Activated CD8-positive, alpha-beta memory T cell treated with anti-CD3 and anti-CD28 coated beads, Interleukin-2, amount 10 ng/mL, durations not matched to agents 7 days and 5 days (primary cell): ENCODE measurements around the gene HNRNPUL2. TPM values are rescaled to one million over a fixed set of nuclear protein-coding genes. Genes with fewer than 3 reads are reported as not detected.
A peak's percentile ranks its signal among the peaks of the same experiment; 100 is the strongest.
"Not testable (repeated sequence)": the region's sequence is repeated elsewhere in the genome, so short reads cannot be mapped to it uniquely, and the experiment has no call there.

Source experiments
- ATAC-seq: fragments of 150-1000 bp; cut with Tn5 transposase; one replicate; pipeline ENCODE4 v1.10.0; 2021; ENCODE audit warnings: moderate library complexity
- CTCF ChIA-PET: fragments of 350-600 bp; sonication (Branson Sonifier 250); formaldehyde crosslinking; loops from one replicate; lab custom pipeline; 2021; ENCODE audit warnings: antibody characterized with exemption; lab: Charles Lee
- DNase-seq: peaks from one replicate; pipeline ENCODE4 v3.0.0-alpha.2; 2020
- H3K27ac Mint-ChIP-seq: one replicate; pipeline ENCODE4 v1.8.0; 2021; ENCODE audit warnings: mild to moderate bottlenecking, mixed read lengths
- H3K27me3 Mint-ChIP-seq: one replicate; pipeline ENCODE4 v1.8.0; 2021; ENCODE audit warnings: mixed read lengths
- H3K36me3 Mint-ChIP-seq: one replicate; pipeline ENCODE4 v1.8.0; 2021; ENCODE audit warnings: mild to moderate bottlenecking, mixed read lengths
- H3K4me1 Mint-ChIP-seq: one replicate; pipeline ENCODE4 v1.8.0; 2021; ENCODE audit warnings: mixed read lengths
- H3K4me3 Mint-ChIP-seq: one replicate; pipeline ENCODE4 v1.8.0; 2021; ENCODE audit warnings: mild to moderate bottlenecking, moderate library complexity, mixed read lengths
- H3K9me3 Mint-ChIP-seq: one replicate; pipeline ENCODE4 v1.8.0; 2022; ENCODE audit warnings: low read depth, mixed read lengths
- total RNA-seq, 2 experiments: library from RNA; stranded (reverse); gene quantifications; one replicate each; pipeline ENCODE4 v1.2.3, GENCODE V29; 2021

The HNRNPUL2 gene
- total RNA-seq, 2 experiments from 2014 or later = 61.6 to 66.6 TPM

DNA sequence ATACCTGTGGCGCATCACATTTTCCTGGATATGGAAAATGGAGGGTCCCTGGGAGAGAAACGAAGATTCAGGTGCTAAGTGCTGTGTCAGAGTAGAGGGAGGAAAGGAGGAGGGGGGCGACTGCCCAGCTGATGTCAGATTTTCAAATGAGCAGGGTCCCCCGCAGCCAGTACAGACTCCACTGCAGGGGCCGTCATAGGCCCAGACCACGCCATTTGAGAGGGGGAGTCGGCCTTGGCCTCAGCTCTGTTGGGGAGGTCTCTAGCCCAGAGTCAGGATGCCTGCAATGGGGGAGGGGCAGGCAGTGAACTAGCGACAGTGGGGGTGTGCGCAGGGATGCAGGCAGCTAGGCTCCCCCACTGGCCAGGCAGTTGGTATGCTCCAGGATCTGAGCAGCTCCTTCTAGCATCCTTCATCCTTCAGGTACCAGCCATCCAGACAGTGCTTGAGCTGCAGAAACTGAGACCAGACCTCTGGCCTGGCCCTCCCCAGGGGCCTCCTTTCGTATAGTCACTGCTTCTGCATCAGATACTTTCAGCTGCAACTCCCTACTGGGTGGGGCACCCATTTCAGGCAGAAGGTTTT, 19.9 kb downstream of the HNRNPUL2 start, which contains the start of the genes BSCL2 and GNG3:
Gene BSCL2 (minus strand): TSS at position 148 of the 585 bp plus-strand sequence. CDS start 229 bp downstream, outside the sequence.
Gene GNG3 (plus strand): TSS at position 400 of the 585 bp plus-strand sequence. CDS start 620 bp downstream, outside the sequence.
- ATAC-seq (no peak), DNase-seq (peak; percentile 44)
- H3K27me3 Mint-ChIP-seq = no peaks in the 10 kb centered on the region
- H3K4me3 Mint-ChIP-seq = peak within 1 kb of the TSS; percentile 94
- H3K9me3 Mint-ChIP-seq = no peaks in the 10 kb centered on the region
- H3K27ac Mint-ChIP-seq = peak within 1 kb of the TSS; percentile 99
- H3K36me3 Mint-ChIP-seq = peaks cover 18% of the 10 kb centered on the region
- CTCF ChIA-PET = interaction anchor here (0.9 to 1.8 kb wide), 8 partner anchors 8 to 95 kb away, joined by 3 to 10 read pairs (median 3); partner anchors contain the start of genes EML3, TMEM179B and ZBTB3
- H3K4me1 Mint-ChIP-seq = peaks cover 55% of the 10 kb centered on the region

DNA sequence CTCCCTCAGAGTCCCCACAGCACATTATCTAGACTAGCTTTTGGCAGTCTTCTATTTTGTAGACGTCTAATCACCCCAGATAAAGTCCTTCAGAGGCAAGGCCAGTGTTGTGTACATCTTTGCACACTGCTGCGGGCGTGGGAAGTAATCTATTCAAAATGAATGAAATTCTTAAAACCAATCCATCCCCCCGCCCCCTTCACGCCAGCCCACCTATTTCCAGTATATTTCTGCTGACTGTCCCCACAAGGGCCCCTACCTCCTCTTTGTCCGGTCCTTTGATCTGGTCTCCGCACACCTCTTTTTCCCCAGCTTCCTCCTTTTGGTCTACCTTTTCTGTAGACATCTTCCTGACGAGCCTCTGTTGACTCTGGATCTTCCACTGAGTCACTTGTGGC, 20.4 kb downstream of the HNRNPUL2 start:
- peak overlapping the region; percentile 88 for H3K4me3 Mint-ChIP-seq

DNA sequence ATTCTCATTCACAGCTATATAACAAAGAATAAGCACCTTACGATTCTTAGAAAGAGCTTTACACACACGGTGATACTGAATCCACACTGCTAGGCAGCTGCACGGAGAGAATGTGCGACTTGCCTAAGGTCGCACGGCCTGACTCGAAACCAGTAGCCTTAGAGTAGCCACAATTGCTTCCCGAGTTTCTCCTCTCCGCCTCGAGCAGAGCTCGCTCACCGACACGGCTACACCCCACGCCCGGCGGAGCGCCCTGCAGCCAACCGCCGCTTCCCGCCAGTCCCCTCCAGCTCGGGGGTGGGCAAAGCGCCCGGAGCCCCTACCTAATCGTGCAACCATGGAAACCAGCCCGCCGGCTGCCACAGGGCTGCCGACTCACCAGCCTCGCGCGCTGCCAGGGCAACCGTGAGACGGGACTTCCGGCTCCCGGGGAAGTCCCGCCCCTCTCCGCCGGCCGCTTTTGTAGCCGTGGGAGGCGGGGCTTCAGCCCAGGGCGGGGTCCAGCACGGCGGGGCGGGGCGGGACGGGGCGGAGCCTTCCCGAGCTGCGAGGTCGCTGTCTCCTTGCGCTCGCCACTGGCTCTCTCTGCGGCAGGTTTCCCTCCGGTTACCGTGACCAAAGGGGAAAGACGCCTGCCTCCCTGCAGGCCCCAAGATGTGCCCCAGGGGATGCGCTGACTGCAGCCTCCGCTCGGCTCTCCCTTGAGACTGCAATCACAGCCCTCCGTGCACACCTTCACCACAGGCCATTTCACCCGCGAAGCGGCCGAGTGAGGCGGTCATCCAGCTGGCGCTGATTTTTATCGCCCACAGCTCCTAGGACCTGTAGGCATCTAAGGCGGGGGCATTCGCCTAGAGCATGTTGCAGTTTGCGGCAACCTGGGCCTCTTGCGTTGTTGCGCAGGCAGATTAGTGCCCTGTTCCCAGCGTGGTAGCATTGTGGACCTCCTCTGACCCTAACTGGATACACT, 21.1 kb downstream of the HNRNPUL2 start:
- DNase-seq (peak; percentile 96), ATAC-seq (peak; percentile 76)
- peaks cover 20% of the 10 kb centered on the region for H3K36me3 Mint-ChIP-seq
- peak overlapping the region; percentile 74 for H3K27ac Mint-ChIP-seq
- CTCF ChIA-PET = interaction anchor here (0.6 to 6.2 kb wide), 15 partner anchors 9 to 313 kb away, joined by 3 to 44 read pairs (median 4); partner anchors contain the start of genes C11orf98, CSKMT, LRRN4CL and SLC3A2
- H3K4me3 Mint-ChIP-seq = peak overlapping the region; percentile 88
- no peaks in the 10 kb centered on the region for H3K9me3 Mint-ChIP-seq
- H3K27me3 Mint-ChIP-seq = no peaks in the 10 kb centered on the region
- peaks cover 51% of the 10 kb centered on the region for H3K4me1 Mint-ChIP-seq

More for the DNA sequence above, 20.4 kb downstream of the HNRNPUL2 start:
- no peaks in the 10 kb centered on the region for H3K27me3 Mint-ChIP-seq
- CTCF ChIA-PET = interaction anchor here (0.9 to 6.2 kb wide), 9 partner anchors 9 to 95 kb away, joined by 3 to 44 read pairs (median 4); partner anchors contain the start of genes LRRN4CL, TMEM179B and ZBTB3
- H3K9me3 Mint-ChIP-seq = no peaks in the 10 kb centered on the region
- H3K4me1 Mint-ChIP-seq = peaks cover 54% of the 10 kb centered on the region
- ATAC-seq (no peak), DNase-seq (no peak)
- H3K27ac Mint-ChIP-seq = peak overlapping the region; percentile 73
- H3K36me3 Mint-ChIP-seq = peaks cover 18% of the 10 kb centered on the region

DNA sequence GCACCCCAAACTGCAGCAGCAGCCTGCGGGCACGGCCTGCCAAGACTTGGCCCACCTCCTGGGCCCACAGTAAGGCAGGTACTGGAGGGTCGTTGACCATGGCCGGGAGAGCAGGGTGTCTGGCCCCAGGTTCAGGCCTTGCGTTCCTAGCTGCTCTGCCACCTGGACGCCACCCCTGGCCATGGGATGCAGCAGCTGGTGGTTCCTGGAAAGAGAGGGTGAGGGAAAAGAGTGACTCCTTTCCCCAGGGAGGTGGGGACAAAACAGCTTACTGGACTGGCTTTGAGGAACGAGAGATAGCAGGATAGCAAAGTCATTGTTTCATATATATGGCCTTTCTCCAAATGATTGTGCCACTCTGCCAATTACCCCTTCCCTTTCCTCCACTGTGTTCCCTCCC, 21.8 kb downstream of the HNRNPUL2 start:
- Mint-ChIP-seq H3K4me1 (peaks cover 47% of the 10 kb centered on the region), H3K4me3 (peak overlapping the region; percentile 88), H3K9me3 (no peaks in the 10 kb centered on the region), H3K36me3 (peaks cover 19% of the 10 kb centered on the region), H3K27me3 (no peaks in the 10 kb centered on the region), H3K27ac (peak overlapping the region; percentile 74)
- no peak for ATAC-seq
- CTCF ChIA-PET = interaction anchor here (0.8 to 6.2 kb wide), 10 partner anchors 10 to 312 kb away, joined by 3 to 44 read pairs (median 5); partner anchors contain the start of genes C11orf98, CSKMT, LRRN4CL and TMEM179B
- no peak for DNase-seq

DNA sequence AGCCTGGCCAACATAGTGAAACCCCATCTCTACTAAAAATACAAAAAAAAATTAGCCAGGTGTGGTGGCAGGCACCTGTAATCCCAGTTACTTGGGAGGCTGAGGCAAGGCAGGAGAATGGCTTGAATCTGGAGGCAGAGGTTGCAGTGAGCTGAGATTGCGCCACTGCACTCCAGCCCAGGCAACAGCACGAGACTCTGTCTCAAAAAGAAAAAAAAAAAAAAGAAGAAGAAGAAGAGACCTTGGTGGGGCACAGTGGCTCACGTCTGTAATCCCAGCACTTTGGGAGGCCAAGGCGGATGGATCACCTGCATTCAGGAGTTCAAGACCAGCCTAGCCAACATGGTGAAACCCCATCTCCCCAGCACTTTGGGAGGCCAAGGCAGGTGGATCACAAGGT, 23.3 kb downstream of the HNRNPUL2 start:
- not testable (repeated sequence) for ATAC-seq, DNase-seq, H3K9me3 Mint-ChIP-seq, H3K27me3 Mint-ChIP-seq, H3K27ac Mint-ChIP-seq, H3K4me3 Mint-ChIP-seq
- CTCF ChIA-PET = interaction anchor here (1.1 to 6.2 kb wide), 3 partner anchors 12 to 279 kb away, joined by 3 to 44 read pairs (median 14); partner anchors contain the start of gene LRRN4CL
- Mint-ChIP-seq H3K36me3 (peaks cover 15% of the 10 kb centered on the region), H3K4me1 (peaks cover 40% of the 10 kb centered on the region)

DNA sequence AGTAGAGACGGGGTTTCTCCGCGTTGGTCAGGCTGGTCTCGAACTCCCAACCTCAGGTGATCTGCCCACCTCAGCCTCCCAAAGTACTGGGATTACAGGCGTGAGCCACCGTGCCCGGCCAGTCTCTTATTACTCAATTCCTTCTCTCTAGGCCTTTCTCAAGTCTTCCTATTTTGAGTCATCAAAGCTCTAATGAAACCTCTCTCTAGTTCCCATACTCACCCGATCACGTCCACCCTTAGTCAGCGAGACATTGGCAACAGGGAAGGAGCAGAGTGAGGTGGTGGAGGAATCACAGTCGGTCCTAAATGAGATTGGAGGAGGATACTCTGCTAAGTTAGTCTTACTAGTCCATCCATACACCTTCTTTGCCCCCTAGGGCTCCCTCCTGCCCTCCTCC, 25.0 kb downstream of the HNRNPUL2 start:
- Mint-ChIP-seq H3K27me3 (no peaks in the 10 kb centered on the region), H3K4me1 (peaks cover 25% of the 10 kb centered on the region), H3K36me3 (peaks cover 15% of the 10 kb centered on the region), H3K4me3 (no peak overlapping the region), H3K27ac (peak overlapping the region; percentile 16), H3K9me3 (no peaks in the 10 kb centered on the region)
- ATAC-seq (no peak), DNase-seq (no peak)
- CTCF ChIA-PET = interaction anchor here (0.7 to 6.2 kb wide), 4 partner anchors 10 to 1163 kb away, joined by 3 to 44 read pairs (median 8); partner anchors contain the start of gene LRRN4CL

DNA sequence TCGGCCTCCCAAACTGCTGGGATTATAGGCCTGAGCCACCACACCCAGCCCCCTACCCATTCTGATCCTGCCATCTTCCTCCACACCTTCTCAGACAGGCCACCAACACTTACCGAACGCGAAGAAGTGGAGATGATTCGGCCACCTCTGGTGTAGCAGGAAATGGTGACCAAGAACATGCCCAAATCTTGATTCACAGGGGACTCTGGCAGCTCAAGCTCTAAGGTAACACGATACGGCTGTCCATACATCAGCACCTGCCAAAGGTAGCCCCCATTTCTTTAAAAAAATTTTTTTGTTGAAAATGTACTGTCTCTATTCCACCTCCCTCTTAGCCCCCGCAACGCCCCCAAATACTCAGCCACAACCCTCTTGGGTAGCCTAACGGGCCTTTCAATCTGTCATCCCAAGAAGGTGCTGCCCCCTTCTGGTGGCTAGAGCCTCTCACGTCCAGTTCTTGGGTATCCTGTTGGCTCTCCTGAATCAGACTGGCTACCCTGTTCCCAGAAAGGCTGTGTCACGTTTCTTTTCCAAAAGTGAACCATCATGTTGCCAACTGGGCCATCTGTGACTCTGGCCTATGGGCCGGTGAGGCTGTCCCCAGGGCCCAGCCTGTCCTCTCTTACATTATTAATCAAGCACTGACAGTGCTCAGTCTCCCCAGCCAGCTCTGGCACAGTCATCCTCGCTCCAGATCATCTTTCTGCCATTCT, 32.6 kb downstream of the HNRNPUL2 start:
- Mint-ChIP-seq H3K9me3 (no peaks in the 10 kb centered on the region), H3K27me3 (no peaks in the 10 kb centered on the region), H3K4me1 (peaks cover 5% of the 10 kb centered on the region), H3K27ac (no peak overlapping the region), H3K4me3 (no peak overlapping the region), H3K36me3 (peaks cover 6% of the 10 kb centered on the region)
- ATAC-seq = peak; percentile 88
- CTCF ChIA-PET = interaction anchor here (0.6 to 5.5 kb wide), 46 partner anchors 9 to 313 kb away, joined by 3 to 44 read pairs (median 4); partner anchors contain the start of genes BSCL2, C11orf98, CSKMT and EEF1G
- peak; percentile 85 for DNase-seq

DNA sequence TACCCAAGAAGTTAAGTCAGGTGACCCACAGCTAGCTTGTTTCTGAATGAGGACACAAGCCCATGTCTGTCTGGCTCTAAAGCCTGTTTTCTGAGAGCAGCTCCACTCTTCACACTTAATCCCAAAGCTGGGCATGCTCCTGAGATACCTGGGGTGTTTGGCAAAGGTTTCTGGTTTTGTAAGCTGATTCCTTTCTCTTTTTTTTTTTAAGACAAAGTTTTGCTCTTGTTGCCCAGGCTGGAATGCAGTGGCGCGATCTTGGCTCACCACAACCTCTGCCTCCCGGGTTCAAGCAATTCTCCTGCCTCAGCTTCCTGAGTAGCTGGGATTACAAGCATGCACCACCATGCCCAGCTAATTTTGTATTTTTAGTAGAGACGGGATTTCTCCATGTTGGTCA, 33.6 kb downstream of the HNRNPUL2 start:
- not testable (repeated sequence) for H3K36me3 Mint-ChIP-seq, H3K27me3 Mint-ChIP-seq, DNase-seq, ATAC-seq, H3K9me3 Mint-ChIP-seq, H3K27ac Mint-ChIP-seq, H3K4me3 Mint-ChIP-seq, H3K4me1 Mint-ChIP-seq
- CTCF ChIA-PET = interaction anchor here (0.6 to 5.5 kb wide), 27 partner anchors 10 to 312 kb away, joined by 3 to 44 read pairs (median 5); partner anchors contain the start of genes C11orf98, CSKMT, EML3 and HNRNPUL2

DNA sequence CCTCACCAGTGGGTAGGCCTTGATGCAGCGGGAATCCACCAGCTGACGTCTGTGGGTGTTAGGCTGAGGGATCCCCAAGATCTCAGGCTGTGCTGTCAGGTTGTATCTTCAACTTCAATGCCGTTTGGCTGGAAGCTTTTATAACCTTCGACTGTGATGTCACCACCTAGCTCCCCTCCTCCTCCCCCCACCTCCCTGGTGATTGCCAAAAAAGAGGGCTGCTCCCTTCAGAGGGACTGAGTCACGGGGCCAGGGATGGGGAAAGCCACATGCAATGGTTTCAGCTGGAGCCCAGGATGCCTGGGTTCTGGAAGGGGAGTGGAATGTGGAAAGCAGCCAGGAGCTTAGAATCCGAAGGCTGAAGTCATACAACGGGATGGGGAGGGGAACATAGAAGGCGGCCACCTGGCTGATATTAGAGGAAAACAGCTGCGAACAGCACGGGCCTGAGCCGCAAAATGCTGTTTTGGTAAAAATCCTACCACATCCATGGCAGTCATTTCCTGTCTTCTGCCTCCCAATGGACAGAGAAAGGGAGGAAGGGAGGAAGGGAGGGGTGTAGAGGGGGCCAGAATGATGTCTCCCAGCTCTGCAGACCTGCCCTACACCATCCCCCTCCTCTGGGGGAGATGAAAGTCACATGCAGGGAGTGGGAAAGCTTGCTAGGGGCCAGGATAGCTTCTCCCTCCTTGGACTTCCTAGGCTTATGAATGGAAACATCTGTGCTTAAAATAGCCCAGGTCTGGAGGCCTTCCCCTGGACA, 37.7 kb downstream of the HNRNPUL2 start, which contains the start of gene LRRN4CL:
Gene LRRN4CL (minus strand): TSS at position 110 of the 763 bp plus-strand sequence. CDS start 1,022 bp downstream, outside the sequence.
- Mint-ChIP-seq H3K4me1 (peaks cover under 1% of the 10 kb centered on the region), H3K27ac (no peak within 1 kb of the TSS), H3K9me3 (no peaks in the 10 kb centered on the region), H3K27me3 (peaks cover 10% of the 10 kb centered on the region), H3K4me3 (no peak within 1 kb of the TSS), H3K36me3 (peaks cover 8% of the 10 kb centered on the region)
- ATAC-seq = no peak
- CTCF ChIA-PET = interaction anchor here (1.2 to 5.5 kb wide), 6 partner anchors 9 to 265 kb away, joined by 3 to 44 read pairs (median 4); partner anchors contain the start of genes TUT1 and UQCC3
- no peak for DNase-seq

DNA sequence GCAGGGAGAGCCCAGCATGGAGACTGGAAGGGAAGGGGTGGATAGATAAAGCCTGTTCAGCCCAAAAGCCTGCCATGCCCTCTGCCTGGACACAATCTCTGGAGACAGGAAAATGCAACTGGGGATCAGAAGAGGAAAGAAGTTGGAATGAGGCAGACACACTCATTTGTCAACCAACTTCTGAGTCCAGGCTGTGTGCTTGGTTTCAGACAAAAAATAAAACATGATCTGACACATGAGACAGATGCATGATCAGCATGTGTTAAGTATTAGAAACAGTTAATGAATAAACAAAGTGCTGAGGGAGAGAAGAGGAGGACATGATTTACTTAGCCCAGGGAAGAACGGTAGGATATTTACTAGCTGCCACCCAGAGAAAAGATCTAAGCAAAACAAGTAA, 38.8 kb downstream of the HNRNPUL2 start:
- CTCF ChIA-PET = interaction anchor here (0.6 to 2.5 kb wide), 3 partner anchors 29 to 264 kb away, joined by 3 to 9 read pairs (median 3); no protein-coding TSS in a partner anchor
- no peak overlapping the region for H3K27ac Mint-ChIP-seq

More for the DNA sequence above, 38.8 kb downstream of the HNRNPUL2 start:
- Mint-ChIP-seq H3K4me3 (no peak overlapping the region), H3K27me3 (peaks cover 10% of the 10 kb centered on the region), H3K36me3 (peaks cover 8% of the 10 kb centered on the region), H3K4me1 (no peaks in the 10 kb centered on the region), H3K9me3 (no peaks in the 10 kb centered on the region)
- ATAC-seq (no peak), DNase-seq (no peak)
